K562 (cell line): ENCODE results near the gene MAML3. TPM values are rescaled to one million over a fixed set of nuclear protein-coding genes. Genes with fewer than 3 reads are reported as not detected.

Experiments
- ATAC-seq: fragments of 200-7000 bp; cut with Tn5 transposase; 3 replicates; pipeline ENCODE4 v1.9.1; 2020; ENCODE audit warnings: moderate library complexity
- BruUV-seq: library from RNA; stranded (reverse); fragments of 400-500 nt; replicated peaks from 2 replicates; lab custom pipeline; 2021; lab: Mats Ljungman, UMichigan
- CTCF ChIA-PET: fragments of 300-600 bp; formaldehyde crosslinking; extraction: SDS; loops from one replicate; lab custom pipeline; 2021; ENCODE audit warnings: low intra/inter-chr PET ratio; lab: Yijun Ruan, JAX
- POLR2A ChIA-PET: fragments of 300-600, 350-650 bp; sonication (Branson Sonifier 250); formaldehyde crosslinking; extraction: SDS; loops from one replicate; lab custom pipeline; 2021; ENCODE audit warnings: antibody characterized with exemption, inconsistent platforms; lab: Yijun Ruan, JAX
- DNase-seq, 4 experiments: peaks; one replicate each; pipeline versions ENCODE4 v3.0.0 to v3.0.0-alpha.2; 2011 to 2018; ENCODE audit warnings: low spot score in 3 of 4, mixed read lengths in 3 of 4; ENCODE audit errors: extremely low read depth in 1 of 4
- FAIRE-seq: peaks from 2 replicates; lab custom pipeline; 2011; peaks lifted over from hg19 to GRCh38; lab: Jason Lieb, UNC
- H2AFZ ChIP-seq: 2 replicates; pipeline ENCODE4 v1.6.0; 2011; ENCODE audit warnings: low read depth, low read length, control low read depth, inconsistent platforms
- H3K27ac ChIP-seq: fragments of 200-600 bp; 3 replicates; pipeline ENCODE4 v1.8.0; 2011; ENCODE audit warnings: low read depth, mild to moderate bottlenecking, control low read depth, inconsistent platforms, low read length, moderate library complexity, mixed read lengths; ENCODE audit errors: extremely low read depth
- H3K27me3 ChIP-seq, 2 experiments: fragments of 300-600 bp in 1 of 2; 2 replicates in 1 of 2; 3 replicates in 1 of 2; pipeline versions ENCODE4 v1.6.0 to v1.8.0; 2011; ENCODE audit warnings: inconsistent platforms in 2 of 2, low read length in 2 of 2, mild to moderate bottlenecking in 1 of 2, mixed read lengths in 1 of 2, moderate library complexity in 1 of 2; ENCODE audit not compliant: control insufficient read depth in 2 of 2, insufficient read depth in 2 of 2
- H3K36me3 ChIP-seq: fragments of 300-600 bp; 3 replicates; pipeline ENCODE4 v1.8.0; 2011; ENCODE audit warnings: mild to moderate bottlenecking, low read length, inconsistent platforms; ENCODE audit not compliant: control insufficient read depth, insufficient read depth
- H3K4me1 ChIP-seq, 2 experiments: fragments of 200-600 bp in 1 of 2; replicated peaks in 1 of 2; 2 replicates in 1 of 2; 3 replicates in 1 of 2; pipeline versions ENCODE4 v1.5.1 to v1.8.0; 2011; ENCODE audit warnings: inconsistent platforms in 2 of 2, low read length in 2 of 2, mild to moderate bottlenecking in 1 of 2, mixed read lengths in 1 of 2, moderate library complexity in 1 of 2; ENCODE audit not compliant: control insufficient read depth in 2 of 2, insufficient read depth in 2 of 2
- H3K4me2 ChIP-seq: 2 replicates; pipeline ENCODE4 v1.6.1; 2011; ENCODE audit warnings: low read length, control low read depth, inconsistent platforms, mixed read lengths; ENCODE audit not compliant: insufficient read depth
- H3K4me3 ChIP-seq: fragments of 200-600 bp; sonication (generic), shearing (Covaris generic); 2 replicates; pipeline ENCODE4 v1.5.1; 2016; ENCODE audit warnings: control low read depth, inconsistent platforms
- H3K79me2 ChIP-seq: fragments of 200-600 bp; 3 replicates; pipeline ENCODE4 v1.8.0; 2011; ENCODE audit warnings: low read length, inconsistent platforms; ENCODE audit not compliant: control insufficient read depth, insufficient read depth
- H3K9ac ChIP-seq, 2 experiments: 2 replicates each; pipeline versions ENCODE4 v1.6.0 to v1.6.1; 2011; ENCODE audit warnings: low read depth in 2 of 2, low read length in 2 of 2, control low read depth in 1 of 2, inconsistent platforms in 1 of 2, mild to moderate bottlenecking in 1 of 2, mixed read lengths in 1 of 2; ENCODE audit not compliant: insufficient read depth in 1 of 2
- H3K9me1 ChIP-seq: one replicate; pipeline ENCODE4 v1.6.0; 2011; ENCODE audit warnings: inconsistent platforms, mild to moderate bottlenecking, low read length, moderate library complexity; ENCODE audit not compliant: control insufficient read depth, insufficient read depth
- H3K9me3 ChIP-seq: replicated peaks from 2 replicates; pipeline ENCODE4 v1.5.1; 2011; ENCODE audit warnings: low read depth, low read length, inconsistent platforms; ENCODE audit not compliant: control insufficient read depth, insufficient read depth
- H4K20me1 ChIP-seq: replicated peaks from 2 replicates; pipeline ENCODE4 v1.6.1; 2011; ENCODE audit warnings: low read length, inconsistent platforms, mixed read lengths; ENCODE audit not compliant: control insufficient read depth, insufficient read depth
- ATF7 ChIP-seq: fragments of 450-650 bp; IDR thresholded peaks from 2 replicates; pipeline ENCODE4 v1.7.1; 2014; ENCODE audit warnings: mild to moderate bottlenecking, moderate library complexity
- BDP1 ChIP-seq: IDR thresholded peaks from 3 replicates; pipeline ENCODE4 v1.6.1; 2011; ENCODE audit not compliant: insufficient read length, insufficient read depth
- MAFF ChIP-seq: IDR thresholded peaks from 2 replicates; pipeline ENCODE4 v1.6.1; 2012; ENCODE audit warnings: low read length, improper control_type of control experiment
- ZNF695 ChIP-seq: fragments of 450-650 bp; formaldehyde crosslinking; IDR thresholded peaks from 2 replicates; pipeline ENCODE4 v1.4.0; 2020; ENCODE audit warnings: mild to moderate bottlenecking, moderate library complexity
- WGBS: fragments of 100-300 bp; shearing (Covaris generic); methylation state at CpG from one replicate; pipeline ENCODE4 v1.1.6; 2016; ENCODE audit warnings: low coverage, mixed read lengths; ENCODE audit not compliant: insufficient coverage; ENCODE audit errors: missing lambda C conversion rate; 5-methylcytosine and 5-hydroxymethylcytosine counted together
- in situ Hi-C: fragments of 300-500 bp; cut with MboI; formaldehyde crosslinking; loops from 4 replicates; pipeline ENCODE4 v1.15.0; 2018; ENCODE audit warnings: inconsistent platforms, mixed read lengths
- intact Hi-C: fragments of 100-400 bp; cut with micrococcal nuclease; formaldehyde crosslinking; loops from 2 replicates; pipeline ENCODE4 v1.14.2; 2022
- polyA plus RNA-seq, 8 experiments: library from polyadenylated mRNA; depleted of rRNA in 4 of 8; stranded (reverse) in 5 of 8; unstranded in 3 of 8; fragments of >200 nt; fragmentation: Nextera tagmentation in 2 of 8; fragmentation: Illumina TruSeq in 1 of 8; extraction: Ambion mirVana in 2 of 8; extraction: Trizol in 1 of 8; gene quantifications; 2 replicates each; pipeline versions ENCODE4 v1.2.1 to v1.2.3, GENCODE V29; 2011 to 2014; ENCODE audit warnings: inconsistent platforms in 1 of 8, missing spikeins in 1 of 8
- total RNA-seq, 7 experiments: library from RNA; depleted of rRNA in 6 of 7; stranded (reverse); fragments of >200 nt in 6 of 7; fragmentation: Illumina TruSeq in 2 of 7; extraction: Trizol in 2 of 7; gene quantifications; 2 replicates each; pipeline versions ENCODE4 v1.2.1 to v1.2.3, GENCODE V29; 2011 to 2021; ENCODE audit warnings: low replicate concordance in 1 of 7
- TF ChIP-seq, protein P1 (sequence below): sonication (generic); formaldehyde crosslinking; IDR thresholded peaks from 2 replicates; pipeline ENCODE4 v1.8.0; 2023; ENCODE audit warnings: missing genetic modification reagents, mild to moderate bottlenecking, borderline replicate concordance
- TF ChIP-seq, protein P2 (sequence below): fragments of 200-600 bp; sonication (generic); IDR thresholded peaks from one replicate; pipeline ENCODE4 v1.6.1; 2012; ENCODE audit warnings: mild to moderate bottlenecking, low read depth, low read length, inconsistent platforms

The MAML3 gene
- total and polyA plus RNA-seq, 9 of the 15 experiments (the other 6 are each of a cell fraction or from before 2014, with no cell fraction given) = 0.01 to 0.55 (median 0.25) TPM

DNA sequence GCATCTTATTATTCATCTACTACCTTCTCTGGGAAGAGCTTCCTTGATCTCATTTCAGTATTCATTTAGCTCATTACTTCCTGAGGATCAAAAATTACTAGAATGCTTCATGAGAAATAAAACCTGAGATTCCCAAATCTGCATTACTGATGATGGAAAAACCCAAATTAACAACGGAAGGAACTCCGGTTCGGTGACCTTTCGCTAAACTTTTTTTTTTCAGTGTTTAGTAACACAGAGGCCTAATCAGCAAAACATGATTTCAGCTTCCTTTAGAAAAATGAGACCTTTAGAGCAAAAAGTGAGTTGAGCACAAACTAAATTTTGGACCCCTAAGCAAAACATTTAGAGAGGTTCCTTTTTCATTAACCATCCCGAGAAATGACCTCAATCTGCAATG is 229.2 kb downstream of the MAML3 start:
- H3K9me1 ChIP-seq = peaks cover 6% of the 10 kb centered on the region
- H3K4me1 ChIP-seq = no peaks in the 10 kb centered on the region
- DNase-seq = no peak
- H3K4me2 ChIP-seq = no peak overlapping the region
- intact Hi-C loops (no loop called here), in situ Hi-C loops (no loop called here)
- CTCF ChIA-PET = no interaction called here
- H3K27ac ChIP-seq = no peak overlapping the region
- POLR2A ChIA-PET = no interaction called here
- H3K79me2 ChIP-seq = no peaks in the 10 kb centered on the region
- H2AFZ ChIP-seq = no peak overlapping the region
- no peaks in the 10 kb centered on the region for H3K36me3 ChIP-seq
- BruUV-seq = no TSS peak
- 0% methylated on average over 5 of the region's 5 CpGs for WGBS
- H3K9me3 ChIP-seq = no peaks in the 10 kb centered on the region
- H3K9ac ChIP-seq = no peak overlapping the region
- no peak for FAIRE-seq
- H3K27me3 ChIP-seq = peaks cover 0 to 8% of the 10 kb centered on the region in 2 experiments; a peak in 3 of 5 replicates
- no peaks in the 10 kb centered on the region for H4K20me1 ChIP-seq
- ATAC-seq = no peak
- H3K4me3 ChIP-seq = no peak overlapping the region
- no peak for TF ChIP-seq ZNF695 (CRISPR knock-in tag)
- no peak for TF ChIP-seq ATF7
- TF ChIP-seq, protein P1, sequence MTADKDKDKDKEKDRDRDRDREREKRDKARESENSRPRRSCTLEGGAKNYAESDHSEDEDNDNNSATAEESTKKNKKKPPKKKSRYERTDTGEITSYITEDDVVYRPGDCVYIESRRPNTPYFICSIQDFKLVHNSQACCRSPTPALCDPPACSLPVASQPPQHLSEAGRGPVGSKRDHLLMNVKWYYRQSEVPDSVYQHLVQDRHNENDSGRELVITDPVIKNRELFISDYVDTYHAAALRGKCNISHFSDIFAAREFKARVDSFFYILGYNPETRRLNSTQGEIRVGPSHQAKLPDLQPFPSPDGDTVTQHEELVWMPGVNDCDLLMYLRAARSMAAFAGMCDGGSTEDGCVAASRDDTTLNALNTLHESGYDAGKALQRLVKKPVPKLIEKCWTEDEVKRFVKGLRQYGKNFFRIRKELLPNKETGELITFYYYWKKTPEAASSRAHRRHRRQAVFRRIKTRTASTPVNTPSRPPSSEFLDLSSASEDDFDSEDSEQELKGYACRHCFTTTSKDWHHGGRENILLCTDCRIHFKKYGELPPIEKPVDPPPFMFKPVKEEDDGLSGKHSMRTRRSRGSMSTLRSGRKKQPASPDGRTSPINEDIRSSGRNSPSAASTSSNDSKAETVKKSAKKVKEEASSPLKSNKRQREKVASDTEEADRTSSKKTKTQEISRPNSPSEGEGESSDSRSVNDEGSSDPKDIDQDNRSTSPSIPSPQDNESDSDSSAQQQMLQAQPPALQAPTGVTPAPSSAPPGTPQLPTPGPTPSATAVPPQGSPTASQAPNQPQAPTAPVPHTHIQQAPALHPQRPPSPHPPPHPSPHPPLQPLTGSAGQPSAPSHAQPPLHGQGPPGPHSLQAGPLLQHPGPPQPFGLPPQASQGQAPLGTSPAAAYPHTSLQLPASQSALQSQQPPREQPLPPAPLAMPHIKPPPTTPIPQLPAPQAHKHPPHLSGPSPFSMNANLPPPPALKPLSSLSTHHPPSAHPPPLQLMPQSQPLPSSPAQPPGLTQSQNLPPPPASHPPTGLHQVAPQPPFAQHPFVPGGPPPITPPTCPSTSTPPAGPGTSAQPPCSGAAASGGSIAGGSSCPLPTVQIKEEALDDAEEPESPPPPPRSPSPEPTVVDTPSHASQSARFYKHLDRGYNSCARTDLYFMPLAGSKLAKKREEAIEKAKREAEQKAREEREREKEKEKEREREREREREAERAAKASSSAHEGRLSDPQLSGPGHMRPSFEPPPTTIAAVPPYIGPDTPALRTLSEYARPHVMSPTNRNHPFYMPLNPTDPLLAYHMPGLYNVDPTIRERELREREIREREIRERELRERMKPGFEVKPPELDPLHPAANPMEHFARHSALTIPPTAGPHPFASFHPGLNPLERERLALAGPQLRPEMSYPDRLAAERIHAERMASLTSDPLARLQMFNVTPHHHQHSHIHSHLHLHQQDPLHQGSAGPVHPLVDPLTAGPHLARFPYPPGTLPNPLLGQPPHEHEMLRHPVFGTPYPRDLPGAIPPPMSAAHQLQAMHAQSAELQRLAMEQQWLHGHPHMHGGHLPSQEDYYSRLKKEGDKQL (CRISPR knock-in tag) = no peak
- TF ChIP-seq MAFF = no peak
- TF ChIP-seq, protein P2, sequence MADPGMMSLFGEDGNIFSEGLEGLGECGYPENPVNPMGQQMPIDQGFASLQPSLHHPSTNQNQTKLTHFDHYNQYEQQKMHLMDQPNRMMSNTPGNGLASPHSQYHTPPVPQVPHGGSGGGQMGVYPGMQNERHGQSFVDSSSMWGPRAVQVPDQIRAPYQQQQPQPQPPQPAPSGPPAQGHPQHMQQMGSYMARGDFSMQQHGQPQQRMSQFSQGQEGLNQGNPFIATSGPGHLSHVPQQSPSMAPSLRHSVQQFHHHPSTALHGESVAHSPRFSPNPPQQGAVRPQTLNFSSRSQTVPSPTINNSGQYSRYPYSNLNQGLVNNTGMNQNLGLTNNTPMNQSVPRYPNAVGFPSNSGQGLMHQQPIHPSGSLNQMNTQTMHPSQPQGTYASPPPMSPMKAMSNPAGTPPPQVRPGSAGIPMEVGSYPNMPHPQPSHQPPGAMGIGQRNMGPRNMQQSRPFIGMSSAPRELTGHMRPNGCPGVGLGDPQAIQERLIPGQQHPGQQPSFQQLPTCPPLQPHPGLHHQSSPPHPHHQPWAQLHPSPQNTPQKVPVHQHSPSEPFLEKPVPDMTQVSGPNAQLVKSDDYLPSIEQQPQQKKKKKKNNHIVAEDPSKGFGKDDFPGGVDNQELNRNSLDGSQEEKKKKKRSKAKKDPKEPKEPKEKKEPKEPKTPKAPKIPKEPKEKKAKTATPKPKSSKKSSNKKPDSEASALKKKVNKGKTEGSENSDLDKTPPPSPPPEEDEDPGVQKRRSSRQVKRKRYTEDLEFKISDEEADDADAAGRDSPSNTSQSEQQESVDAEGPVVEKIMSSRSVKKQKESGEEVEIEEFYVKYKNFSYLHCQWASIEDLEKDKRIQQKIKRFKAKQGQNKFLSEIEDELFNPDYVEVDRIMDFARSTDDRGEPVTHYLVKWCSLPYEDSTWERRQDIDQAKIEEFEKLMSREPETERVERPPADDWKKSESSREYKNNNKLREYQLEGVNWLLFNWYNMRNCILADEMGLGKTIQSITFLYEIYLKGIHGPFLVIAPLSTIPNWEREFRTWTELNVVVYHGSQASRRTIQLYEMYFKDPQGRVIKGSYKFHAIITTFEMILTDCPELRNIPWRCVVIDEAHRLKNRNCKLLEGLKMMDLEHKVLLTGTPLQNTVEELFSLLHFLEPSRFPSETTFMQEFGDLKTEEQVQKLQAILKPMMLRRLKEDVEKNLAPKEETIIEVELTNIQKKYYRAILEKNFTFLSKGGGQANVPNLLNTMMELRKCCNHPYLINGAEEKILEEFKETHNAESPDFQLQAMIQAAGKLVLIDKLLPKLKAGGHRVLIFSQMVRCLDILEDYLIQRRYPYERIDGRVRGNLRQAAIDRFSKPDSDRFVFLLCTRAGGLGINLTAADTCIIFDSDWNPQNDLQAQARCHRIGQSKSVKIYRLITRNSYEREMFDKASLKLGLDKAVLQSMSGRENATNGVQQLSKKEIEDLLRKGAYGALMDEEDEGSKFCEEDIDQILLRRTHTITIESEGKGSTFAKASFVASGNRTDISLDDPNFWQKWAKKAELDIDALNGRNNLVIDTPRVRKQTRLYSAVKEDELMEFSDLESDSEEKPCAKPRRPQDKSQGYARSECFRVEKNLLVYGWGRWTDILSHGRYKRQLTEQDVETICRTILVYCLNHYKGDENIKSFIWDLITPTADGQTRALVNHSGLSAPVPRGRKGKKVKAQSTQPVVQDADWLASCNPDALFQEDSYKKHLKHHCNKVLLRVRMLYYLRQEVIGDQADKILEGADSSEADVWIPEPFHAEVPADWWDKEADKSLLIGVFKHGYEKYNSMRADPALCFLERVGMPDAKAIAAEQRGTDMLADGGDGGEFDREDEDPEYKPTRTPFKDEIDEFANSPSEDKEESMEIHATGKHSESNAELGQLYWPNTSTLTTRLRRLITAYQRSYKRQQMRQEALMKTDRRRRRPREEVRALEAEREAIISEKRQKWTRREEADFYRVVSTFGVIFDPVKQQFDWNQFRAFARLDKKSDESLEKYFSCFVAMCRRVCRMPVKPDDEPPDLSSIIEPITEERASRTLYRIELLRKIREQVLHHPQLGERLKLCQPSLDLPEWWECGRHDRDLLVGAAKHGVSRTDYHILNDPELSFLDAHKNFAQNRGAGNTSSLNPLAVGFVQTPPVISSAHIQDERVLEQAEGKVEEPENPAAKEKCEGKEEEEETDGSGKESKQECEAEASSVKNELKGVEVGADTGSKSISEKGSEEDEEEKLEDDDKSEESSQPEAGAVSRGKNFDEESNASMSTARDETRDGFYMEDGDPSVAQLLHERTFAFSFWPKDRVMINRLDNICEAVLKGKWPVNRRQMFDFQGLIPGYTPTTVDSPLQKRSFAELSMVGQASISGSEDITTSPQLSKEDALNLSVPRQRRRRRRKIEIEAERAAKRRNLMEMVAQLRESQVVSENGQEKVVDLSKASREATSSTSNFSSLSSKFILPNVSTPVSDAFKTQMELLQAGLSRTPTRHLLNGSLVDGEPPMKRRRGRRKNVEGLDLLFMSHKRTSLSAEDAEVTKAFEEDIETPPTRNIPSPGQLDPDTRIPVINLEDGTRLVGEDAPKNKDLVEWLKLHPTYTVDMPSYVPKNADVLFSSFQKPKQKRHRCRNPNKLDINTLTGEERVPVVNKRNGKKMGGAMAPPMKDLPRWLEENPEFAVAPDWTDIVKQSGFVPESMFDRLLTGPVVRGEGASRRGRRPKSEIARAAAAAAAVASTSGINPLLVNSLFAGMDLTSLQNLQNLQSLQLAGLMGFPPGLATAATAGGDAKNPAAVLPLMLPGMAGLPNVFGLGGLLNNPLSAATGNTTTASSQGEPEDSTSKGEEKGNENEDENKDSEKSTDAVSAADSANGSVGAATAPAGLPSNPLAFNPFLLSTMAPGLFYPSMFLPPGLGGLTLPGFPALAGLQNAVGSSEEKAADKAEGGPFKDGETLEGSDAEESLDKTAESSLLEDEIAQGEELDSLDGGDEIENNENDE = no peak
- no peak for TF ChIP-seq BDP1
